Measurements from ENCODE around the gene MAP4K2. TPM values are rescaled to one million over a fixed set of nuclear protein-coding genes. Genes with fewer than 3 reads are reported as not detected.

The MAP4K2 gene
- total RNA-seq, 1 donor from 2014 or later = 6.8 TPM

DNA sequence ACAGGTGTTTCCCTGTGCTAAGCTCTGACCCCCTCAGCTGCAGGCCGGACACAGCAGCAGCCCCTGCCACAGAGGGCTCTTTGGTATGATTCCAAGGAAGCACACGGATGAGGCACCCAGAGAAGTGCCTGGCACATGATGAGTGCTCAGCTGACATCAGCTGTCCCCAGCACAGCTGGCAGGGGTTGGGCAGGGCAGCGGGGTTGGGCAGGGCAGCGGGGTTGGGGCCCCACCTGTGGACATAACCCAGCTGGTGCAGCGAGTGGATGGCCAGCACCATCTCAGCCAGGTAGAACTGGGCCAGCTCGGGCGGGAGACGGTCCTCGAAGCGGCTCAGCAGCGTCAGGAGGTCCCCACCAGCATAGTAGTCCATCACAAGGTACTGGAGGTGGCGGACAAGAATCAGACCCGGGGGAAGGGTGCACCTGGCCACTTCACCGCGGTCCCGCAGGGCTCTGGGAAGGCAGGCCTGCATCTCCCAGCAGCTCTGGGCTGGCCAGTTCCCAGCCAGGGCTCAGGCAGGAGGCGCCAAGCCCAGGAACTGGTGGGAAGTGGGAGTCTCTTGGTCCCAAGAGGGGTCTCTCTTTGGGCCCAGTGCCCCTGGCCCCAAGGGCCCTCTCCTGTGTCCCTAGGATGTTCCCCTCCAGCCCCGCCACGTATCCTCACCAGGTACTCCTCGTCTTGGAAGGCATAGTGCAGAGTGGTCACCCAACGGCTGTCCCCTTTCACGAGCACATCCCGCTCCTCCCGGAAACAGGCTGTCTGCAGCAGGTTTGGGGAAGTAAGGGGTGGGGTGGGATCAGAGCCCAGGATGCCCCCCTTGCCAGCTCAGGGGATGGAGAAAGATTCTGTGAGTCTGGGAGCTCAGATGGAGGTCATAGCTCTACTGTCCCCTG, 37.1 kb upstream of the MAP4K2 start:
- no peak for FAIRE-seq
- H3K36me3 ChIP-seq (ENCODE audit: control insufficient read depth, insufficient read depth, low read length) = peaks cover 31% of the 10 kb centered on the region
- DNase-seq (ENCODE audit: low read depth) = no peak
- no peaks in the 10 kb centered on the region for H3K27me3 ChIP-seq (ENCODE audit: control insufficient read depth, insufficient read depth, low read length)
- H3K4me3 ChIP-seq (ENCODE audit: low read depth, low read length) = no peak overlapping the region
- TF ChIP-seq, protein P1, sequence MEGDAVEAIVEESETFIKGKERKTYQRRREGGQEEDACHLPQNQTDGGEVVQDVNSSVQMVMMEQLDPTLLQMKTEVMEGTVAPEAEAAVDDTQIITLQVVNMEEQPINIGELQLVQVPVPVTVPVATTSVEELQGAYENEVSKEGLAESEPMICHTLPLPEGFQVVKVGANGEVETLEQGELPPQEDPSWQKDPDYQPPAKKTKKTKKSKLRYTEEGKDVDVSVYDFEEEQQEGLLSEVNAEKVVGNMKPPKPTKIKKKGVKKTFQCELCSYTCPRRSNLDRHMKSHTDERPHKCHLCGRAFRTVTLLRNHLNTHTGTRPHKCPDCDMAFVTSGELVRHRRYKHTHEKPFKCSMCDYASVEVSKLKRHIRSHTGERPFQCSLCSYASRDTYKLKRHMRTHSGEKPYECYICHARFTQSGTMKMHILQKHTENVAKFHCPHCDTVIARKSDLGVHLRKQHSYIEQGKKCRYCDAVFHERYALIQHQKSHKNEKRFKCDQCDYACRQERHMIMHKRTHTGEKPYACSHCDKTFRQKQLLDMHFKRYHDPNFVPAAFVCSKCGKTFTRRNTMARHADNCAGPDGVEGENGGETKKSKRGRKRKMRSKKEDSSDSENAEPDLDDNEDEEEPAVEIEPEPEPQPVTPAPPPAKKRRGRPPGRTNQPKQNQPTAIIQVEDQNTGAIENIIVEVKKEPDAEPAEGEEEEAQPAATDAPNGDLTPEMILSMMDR (IDR thresholded peaks at IDR 0.05; ENCODE audit: insufficient read depth, low read length, severe bottlenecking) = no peak

GRCh38 chr11:64839335-64839734, 36.3 kb upstream of the MAP4K2 start:
- no peak overlapping the region for H3K4me3 ChIP-seq (ENCODE audit: low read depth, low read length)

GRCh38 chr11:64838600-64839334, 35.8 kb upstream of the MAP4K2 start:
- TF ChIP-seq, protein P1 (IDR thresholded peaks at IDR 0.05; ENCODE audit: insufficient read depth, low read length, severe bottlenecking) = no peak
- Histone ChIP-seq H3K27me3 (ENCODE audit: control insufficient read depth, insufficient read depth, low read length) (no peaks in the 10 kb centered on the region), H3K36me3 (ENCODE audit: control insufficient read depth, insufficient read depth, low read length) (peaks cover 45% of the 10 kb centered on the region), H3K4me3 (ENCODE audit: low read depth, low read length) (no peak overlapping the region)
- DNase-seq (ENCODE audit: low read depth) (no peak), FAIRE-seq (no peak)

More at GRCh38 chr11:64839335-64839734, 36.3 kb upstream of the MAP4K2 start:
- DNase-seq (ENCODE audit: low read depth) (no peak), FAIRE-seq (peak; percentile 94)
- H3K36me3 ChIP-seq (ENCODE audit: control insufficient read depth, insufficient read depth, low read length) = peaks cover 39% of the 10 kb centered on the region
- TF ChIP-seq, protein P1 (IDR thresholded peaks at IDR 0.05; ENCODE audit: insufficient read depth, low read length, severe bottlenecking) = no peak
- H3K27me3 ChIP-seq (ENCODE audit: control insufficient read depth, insufficient read depth, low read length) = no peaks in the 10 kb centered on the region

GRCh38 chr11:64837887-64838351, 34.9 kb upstream of the MAP4K2 start:
- TF ChIP-seq, protein P1 (IDR thresholded peaks at IDR 0.05; ENCODE audit: insufficient read depth, low read length, severe bottlenecking) = no peak
- Histone ChIP-seq H3K36me3 (ENCODE audit: control insufficient read depth, insufficient read depth, low read length) (peaks cover 53% of the 10 kb centered on the region), H3K4me3 (ENCODE audit: low read depth, low read length) (no peak overlapping the region), H3K27me3 (ENCODE audit: control insufficient read depth, insufficient read depth, low read length) (no peaks in the 10 kb centered on the region)
- DNase-seq (ENCODE audit: low read depth) (no peak), FAIRE-seq (no peak)

GRCh38 chr11:64836448-64837072, 33.5 kb upstream of the MAP4K2 start:
- no peaks in the 10 kb centered on the region for H3K27me3 ChIP-seq (ENCODE audit: control insufficient read depth, insufficient read depth, low read length)
- DNase-seq (ENCODE audit: low read depth) (no peak), FAIRE-seq (no peak)
- TF ChIP-seq, protein P1 (IDR thresholded peaks at IDR 0.05; ENCODE audit: insufficient read depth, low read length, severe bottlenecking) = no peak
- H3K4me3 ChIP-seq (ENCODE audit: low read depth, low read length) = no peak overlapping the region
- H3K36me3 ChIP-seq (ENCODE audit: control insufficient read depth, insufficient read depth, low read length) = peaks cover 64% of the 10 kb centered on the region

All from bronchial epithelial cell (primary cell).